Fibroblast of lung (primary cell): Measurements from ENCODE around the gene HOXC9.

ENCODE experiments used
- CTCF ChIP-seq, 2 donors: IDR thresholded peaks in 1 of 2; conservative IDR thresholded peaks in 1 of 2; 1 replicate in 1 of 2; 2 replicates in 1 of 2; pipeline ENCODE4 v1.5.1; 2011 to 2012; ENCODE audit warnings: low read length in 2 of 2, control low read depth in 1 of 2, inconsistent platforms in 1 of 2, low read depth in 1 of 2, mild to moderate bottlenecking in 1 of 2
- EZH2 ChIP-seq: IDR thresholded peaks from 2 replicates; pipeline ENCODE4 v1.5.1; 2012; ENCODE audit warnings: low read length, control low read depth, mild to moderate bottlenecking; ENCODE audit errors: missing control alignments

GRCh38 chr12:54040148-54040494 is 40.2 kb downstream of the HOXC9 start:
- TF ChIP-seq CTCF (conservative IDR thresholded peaks at IDR 0.05 in 1 of 2, IDR thresholded peaks at IDR 0.05 in 1 of 2; ENCODE audit: low read depth in 1 of 2, low read length in 2 of 2) = no peak
- TF ChIP-seq EZH2 = no peak
